Sigmoid colon (tissue), 4 donors: ENCODE results near the gene POLR2J3.
"Not testable (repeated sequence)": the region's sequence is repeated elsewhere in the genome, so short reads cannot be mapped to it uniquely, and the experiment has no call there.

ENCODE experiments used
- EP300 ChIP-seq, 4 donors: sonication (generic); formaldehyde crosslinking; IDR thresholded peaks; one replicate each; pipeline ENCODE4 v1.6.1; 2017; ENCODE audit warnings: antibody characterized with exemption in 4 of 4
- POLR2A ChIP-seq, 2 donors: fragments of 450-650 bp; IDR thresholded peaks; one replicate each; pipeline ENCODE4 v1.6.1; 2016; ENCODE audit warnings: antibody characterized with exemption in 2 of 2, mild to moderate bottlenecking in 2 of 2, moderate library complexity in 2 of 2
- POLR2AphosphoS5 ChIP-seq, 4 donors: sonication (generic); formaldehyde crosslinking; IDR thresholded peaks; one replicate each; pipeline ENCODE4 v1.6.1; 2017; ENCODE audit warnings: antibody characterized with exemption in 4 of 4
- TF ChIP-seq, protein P1 (sequence below), 4 experiments: fragments of 450-650 bp in 3 of 4; fragments of 200-600 bp in 1 of 4; IDR thresholded peaks; one replicate each; pipeline ENCODE4 v1.5.1; 2016 to 2019; ENCODE audit warnings: antibody characterized with exemption in 4 of 4, mild to moderate bottlenecking in 3 of 4, moderate library complexity in 2 of 4

- TF ChIP-seq, protein P1, sequence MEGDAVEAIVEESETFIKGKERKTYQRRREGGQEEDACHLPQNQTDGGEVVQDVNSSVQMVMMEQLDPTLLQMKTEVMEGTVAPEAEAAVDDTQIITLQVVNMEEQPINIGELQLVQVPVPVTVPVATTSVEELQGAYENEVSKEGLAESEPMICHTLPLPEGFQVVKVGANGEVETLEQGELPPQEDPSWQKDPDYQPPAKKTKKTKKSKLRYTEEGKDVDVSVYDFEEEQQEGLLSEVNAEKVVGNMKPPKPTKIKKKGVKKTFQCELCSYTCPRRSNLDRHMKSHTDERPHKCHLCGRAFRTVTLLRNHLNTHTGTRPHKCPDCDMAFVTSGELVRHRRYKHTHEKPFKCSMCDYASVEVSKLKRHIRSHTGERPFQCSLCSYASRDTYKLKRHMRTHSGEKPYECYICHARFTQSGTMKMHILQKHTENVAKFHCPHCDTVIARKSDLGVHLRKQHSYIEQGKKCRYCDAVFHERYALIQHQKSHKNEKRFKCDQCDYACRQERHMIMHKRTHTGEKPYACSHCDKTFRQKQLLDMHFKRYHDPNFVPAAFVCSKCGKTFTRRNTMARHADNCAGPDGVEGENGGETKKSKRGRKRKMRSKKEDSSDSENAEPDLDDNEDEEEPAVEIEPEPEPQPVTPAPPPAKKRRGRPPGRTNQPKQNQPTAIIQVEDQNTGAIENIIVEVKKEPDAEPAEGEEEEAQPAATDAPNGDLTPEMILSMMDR (IDR thresholded peaks at IDR 0.05), result not testable (repeated sequence)
- TF ChIP-seq POLR2AphosphoS5, POLR2A, EP300 (IDR thresholded peaks at IDR 0.05): not testable (repeated sequence)
Measured at GRCh38 chr7:102604431-102605145, 32.2 kb upstream of the POLR2J3 start.
